ENCODE data around the gene LOXL3.

The LOXL3 gene

GRCh38 chr2:74548285-74548899, 5.3 kb downstream of the LOXL3 start:
- H4K20me1 ChIP-seq (ENCODE audit: low read depth, low read length) = no peaks in the 10 kb centered on the region
- peak overlapping the region; percentile 24 for H3K4me2 ChIP-seq (ENCODE audit: low read depth, low read length, poor library complexity, severe bottlenecking)
- H3F3A ChIP-seq (ENCODE audit: insufficient read depth) = no peaks in the 10 kb centered on the region
- no peaks in the 10 kb centered on the region for H3K79me2 ChIP-seq (ENCODE audit: insufficient read depth, low read length)
- no peaks in the 10 kb centered on the region for H3K9me3 ChIP-seq (ENCODE audit: insufficient read depth, low read length)
- no peak overlapping the region for H2AFZ ChIP-seq (ENCODE audit: low read depth, low read length, severe bottlenecking)
- H3K9me2 ChIP-seq (replicated peaks; ENCODE audit: insufficient read depth, low read length) = no peaks in the 10 kb centered on the region
- no peaks in the 10 kb centered on the region for H3K27me3 ChIP-seq (ENCODE audit: low read length)
- no peaks in the 10 kb centered on the region for H3K36me3 ChIP-seq (ENCODE audit: low read length)
- H3K27ac ChIP-seq (ENCODE audit: low read depth, low read length) = no peak overlapping the region
- no peak overlapping the region for H3K4me3 ChIP-seq (ENCODE audit: insufficient read depth, low read length, poor library complexity, severe bottlenecking)
- TF ChIP-seq CTCF (IDR thresholded peaks at IDR 0.05; ENCODE audit: insufficient read depth, low read length, poor library complexity, severe bottlenecking) = no peak
- TF ChIP-seq EZH2phosphoT487 (conservative IDR thresholded peaks at IDR 0.05; ENCODE audit: low read length) = no peak
- no peak overlapping the region for H3K9ac ChIP-seq (ENCODE audit: low read length)

GRCh38 chr2:74546004-74546403, 7.7 kb downstream of the LOXL3 start:
- Histone ChIP-seq H3K9me3 (ENCODE audit: insufficient read depth, low read length) (no peaks in the 10 kb centered on the region), H4K20me1 (ENCODE audit: low read depth, low read length) (no peaks in the 10 kb centered on the region), H3K4me2 (ENCODE audit: low read depth, low read length, poor library complexity, severe bottlenecking) (no peak overlapping the region), H3K79me2 (ENCODE audit: insufficient read depth, low read length) (no peaks in the 10 kb centered on the region), H3K4me3 (ENCODE audit: insufficient read depth, low read length, poor library complexity, severe bottlenecking) (no peak overlapping the region), H3K36me3 (ENCODE audit: low read length) (no peaks in the 10 kb centered on the region), H3K9me2 (replicated peaks; ENCODE audit: insufficient read depth, low read length) (no peaks in the 10 kb centered on the region), H3F3A (ENCODE audit: insufficient read depth) (no peaks in the 10 kb centered on the region), H3K27ac (ENCODE audit: low read depth, low read length) (no peak overlapping the region), H3K27me3 (ENCODE audit: low read length) (no peaks in the 10 kb centered on the region), H2AFZ (ENCODE audit: low read depth, low read length, severe bottlenecking) (no peak overlapping the region), H3K9ac (ENCODE audit: low read length) (no peak overlapping the region)
- TF ChIP-seq CTCF (IDR thresholded peaks at IDR 0.05; ENCODE audit: insufficient read depth, low read length, poor library complexity, severe bottlenecking) (no peak), EZH2phosphoT487 (conservative IDR thresholded peaks at IDR 0.05; ENCODE audit: low read length) (no peak)

GRCh38 chr2:74544634-74545033, 9.1 kb downstream of the LOXL3 start:
- Histone ChIP-seq H3K27me3 (ENCODE audit: low read length) (no peaks in the 10 kb centered on the region), H3K9ac (ENCODE audit: low read length) (no peak overlapping the region), H3K9me3 (ENCODE audit: insufficient read depth, low read length) (no peaks in the 10 kb centered on the region), H3K4me2 (ENCODE audit: low read depth, low read length, poor library complexity, severe bottlenecking) (no peak overlapping the region), H3K79me2 (ENCODE audit: insufficient read depth, low read length) (no peaks in the 10 kb centered on the region), H3K27ac (ENCODE audit: low read depth, low read length) (no peak overlapping the region), H4K20me1 (ENCODE audit: low read depth, low read length) (no peaks in the 10 kb centered on the region), H3K4me3 (ENCODE audit: insufficient read depth, low read length, poor library complexity, severe bottlenecking) (no peak overlapping the region), H3K9me2 (replicated peaks; ENCODE audit: insufficient read depth, low read length) (no peaks in the 10 kb centered on the region), H3K36me3 (ENCODE audit: low read length) (no peaks in the 10 kb centered on the region), H2AFZ (ENCODE audit: low read depth, low read length, severe bottlenecking) (no peak overlapping the region), H3F3A (ENCODE audit: insufficient read depth) (no peaks in the 10 kb centered on the region)
- TF ChIP-seq EZH2phosphoT487 (conservative IDR thresholded peaks at IDR 0.05; ENCODE audit: low read length) (no peak), CTCF (IDR thresholded peaks at IDR 0.05; ENCODE audit: insufficient read depth, low read length, poor library complexity, severe bottlenecking) (peak; percentile 32)
